Glomerular visceral epithelial cell (primary cell): Measurements from ENCODE around the gene ACACB.
A peak's percentile ranks its signal among the peaks of the same experiment; 100 is the strongest.

ENCODE experiments used
- DNase-seq: peaks from one replicate; pipeline ENCODE4 v3.0.0-alpha.2; 2016; ENCODE audit errors: extremely low spot score

The ACACB gene

DNA sequence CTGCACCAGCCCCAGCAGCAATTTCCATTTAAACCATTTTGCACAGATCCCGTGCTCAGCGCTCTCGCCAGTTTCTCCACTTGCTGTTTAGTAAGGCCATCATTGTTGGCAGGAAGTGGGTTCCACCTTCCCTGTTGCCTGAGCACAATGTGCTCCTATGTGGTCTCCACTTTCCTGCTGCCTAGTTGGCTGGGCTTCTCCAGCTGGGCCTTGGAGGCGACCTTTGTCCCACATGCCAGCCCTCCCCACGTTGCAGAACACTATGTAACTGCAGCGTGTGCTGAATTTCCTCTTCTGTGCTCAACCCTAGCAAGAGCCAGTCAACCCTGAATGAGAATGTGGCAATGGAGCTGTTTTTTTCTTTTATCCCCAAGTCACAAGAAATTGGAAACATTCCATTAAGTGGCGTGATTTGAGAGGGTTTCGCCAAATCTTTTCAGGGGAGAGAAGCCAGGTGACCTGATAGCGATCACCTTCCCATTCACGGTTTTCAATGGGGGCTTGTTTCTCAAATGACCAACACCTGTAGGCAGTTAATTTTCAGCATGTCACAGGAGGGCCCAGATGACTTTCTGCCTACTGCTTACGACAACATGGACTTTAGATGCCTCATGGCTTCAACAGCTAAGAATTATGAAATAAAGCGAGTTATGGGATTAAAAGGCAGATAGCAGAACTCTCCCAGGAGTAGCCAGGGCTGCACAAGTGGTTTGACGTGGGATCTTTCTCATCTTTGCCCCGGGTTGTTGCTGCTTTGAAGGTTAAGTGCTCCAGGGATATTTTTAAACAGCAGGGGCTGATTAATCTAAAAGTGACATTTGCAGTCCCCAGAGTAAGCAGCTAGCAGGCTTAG, at the start of gene ACACB:
Gene ACACB (plus strand): TSS at position 830 of the 853 bp plus-strand sequence. CDS start 22,819 bp downstream, outside the sequence.
- no peak for DNase-seq

DNA sequence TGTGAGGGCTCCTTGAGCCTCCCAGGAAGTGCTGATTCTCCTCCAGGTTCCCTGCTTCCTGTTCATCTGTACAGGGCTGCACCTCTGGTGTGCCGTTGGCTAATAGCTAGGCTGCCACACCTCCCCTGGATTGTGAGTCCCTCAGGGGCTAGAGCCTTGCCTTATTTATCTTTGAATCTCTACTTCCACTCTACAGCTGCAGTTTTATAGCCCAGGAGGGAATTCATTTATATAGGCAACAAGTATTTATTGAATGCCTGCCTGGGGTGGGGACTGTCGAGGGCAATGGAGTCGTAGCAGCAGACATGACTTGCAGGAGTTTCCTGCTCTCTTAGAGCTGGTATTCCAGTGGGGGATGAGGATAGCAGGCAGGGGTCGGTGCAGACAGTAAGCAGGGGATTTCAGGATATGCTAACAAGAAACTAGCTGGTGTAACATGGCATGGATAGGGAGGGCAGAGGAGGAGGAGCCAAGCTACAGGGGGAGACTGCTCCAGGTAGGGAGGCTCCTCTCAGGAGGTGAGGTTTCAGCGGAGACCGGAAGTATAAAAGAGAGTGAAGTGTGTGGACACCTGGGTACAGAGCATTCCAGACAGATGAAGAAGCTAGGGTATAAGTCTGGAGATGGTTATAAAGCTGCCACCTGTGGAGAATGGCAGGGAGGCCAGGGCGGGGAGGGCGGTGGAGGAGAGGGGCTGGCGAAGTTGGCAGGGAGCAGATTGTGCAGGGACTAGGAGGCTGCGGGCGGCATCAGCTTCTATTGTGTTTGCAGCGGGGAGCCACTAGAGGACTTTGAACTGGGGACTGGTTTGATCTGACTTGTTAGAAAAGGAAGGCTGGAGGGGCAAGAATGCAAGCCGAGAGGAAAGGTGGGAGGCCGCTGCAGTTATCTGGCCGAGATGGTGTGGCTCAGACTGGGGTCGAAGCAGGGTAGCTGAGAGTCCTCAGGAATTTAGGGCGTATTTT, 46.8 kb upstream of the ACACB start:
- DNase-seq, result no peak

DNA sequence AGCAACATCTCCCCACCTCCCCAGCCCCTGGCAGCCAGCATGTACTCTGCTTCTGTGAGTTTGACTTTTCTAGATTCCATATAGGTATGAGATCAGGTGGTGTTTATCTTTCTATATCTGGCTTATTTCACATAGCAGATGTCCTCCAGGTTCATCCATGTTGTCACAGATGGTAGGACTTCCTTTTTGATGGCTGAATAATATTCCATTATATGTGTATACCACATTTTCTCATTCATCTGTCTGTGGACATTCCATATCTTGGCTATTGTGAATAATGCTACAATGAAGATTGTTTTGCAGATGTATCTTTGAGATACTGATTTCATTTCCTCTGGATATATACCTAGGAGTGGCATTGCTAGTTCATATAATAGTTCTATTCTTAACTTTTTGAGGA, 41.5 kb upstream of the ACACB start:
- DNase-seq, result no peak

DNA sequence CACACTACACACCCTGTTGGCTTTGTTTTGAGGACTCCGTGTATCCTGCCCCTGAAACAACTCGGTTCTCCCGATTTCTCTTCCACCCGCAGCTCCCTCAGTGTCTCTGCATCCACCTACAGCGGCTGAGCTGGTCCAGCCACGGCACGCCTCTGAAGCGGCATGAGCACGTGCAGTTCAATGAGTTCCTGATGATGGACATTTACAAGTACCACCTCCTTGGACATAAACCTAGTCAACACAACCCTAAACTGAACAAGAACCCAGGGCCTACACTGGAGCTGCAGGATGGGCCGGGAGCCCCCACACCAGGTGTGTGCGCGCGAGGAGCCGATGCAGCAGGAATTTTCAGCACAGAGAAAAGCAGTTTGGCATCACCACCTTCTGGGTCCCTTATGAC, 33.6 kb upstream of the ACACB start:
- no peak for DNase-seq

DNA sequence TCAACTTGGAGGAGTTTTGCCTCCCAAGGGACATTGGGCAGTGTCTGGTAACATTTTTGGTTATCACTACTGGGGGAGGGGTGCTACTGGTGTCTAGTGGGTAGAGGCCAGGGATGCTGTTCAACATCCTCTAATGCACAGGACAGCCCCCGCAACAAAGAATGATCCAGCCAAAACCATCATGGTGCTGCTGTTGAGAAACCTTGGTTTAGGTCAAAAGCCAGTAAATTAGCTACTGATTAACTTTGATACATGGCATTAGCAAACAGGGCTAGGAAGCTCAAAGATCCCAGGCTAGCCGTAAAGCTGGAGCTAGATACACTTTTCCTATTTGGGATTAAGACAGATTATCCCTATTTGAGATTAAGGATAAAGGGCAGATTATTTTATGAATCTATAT, 32.0 kb upstream of the ACACB start:
- DNase-seq, result no peak

DNA sequence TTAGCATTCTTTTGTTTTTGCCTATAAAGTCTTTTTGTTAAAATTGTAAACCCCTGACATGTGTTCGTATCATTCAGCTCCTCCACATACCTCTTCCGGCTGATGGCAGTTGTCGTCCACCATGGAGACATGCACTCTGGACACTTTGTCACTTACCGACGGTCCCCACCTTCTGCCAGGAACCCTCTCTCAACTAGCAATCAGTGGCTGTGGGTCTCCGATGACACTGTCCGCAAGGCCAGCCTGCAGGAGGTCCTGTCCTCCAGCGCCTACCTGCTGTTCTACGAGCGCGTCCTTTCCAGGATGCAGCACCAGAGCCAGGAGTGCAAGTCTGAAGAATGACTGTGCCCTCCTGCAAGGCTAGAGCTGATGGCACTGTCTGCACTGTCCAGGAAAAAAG, 30.8 kb upstream of the ACACB start:
- no peak for DNase-seq

DNA sequence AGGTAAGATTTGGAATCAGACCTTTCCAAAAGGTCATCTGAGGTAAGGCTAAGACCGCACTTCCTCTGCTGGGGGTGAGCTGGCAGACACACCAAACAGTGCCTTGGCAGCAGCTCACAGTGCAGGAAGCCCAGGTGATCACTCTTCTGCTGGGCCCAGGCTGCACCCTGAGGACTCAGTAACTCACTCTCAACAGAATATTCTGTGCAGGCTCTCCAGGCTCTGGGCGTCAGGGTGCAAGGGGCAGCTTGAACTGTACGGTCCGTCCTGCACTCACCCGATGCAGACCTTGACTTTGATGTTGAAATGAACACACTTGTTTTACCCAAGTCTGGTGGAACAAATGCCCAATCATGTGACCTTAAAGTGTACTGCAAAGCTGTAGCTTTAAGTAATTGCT, 29.1 kb upstream of the ACACB start:
- no peak for DNase-seq

DNA sequence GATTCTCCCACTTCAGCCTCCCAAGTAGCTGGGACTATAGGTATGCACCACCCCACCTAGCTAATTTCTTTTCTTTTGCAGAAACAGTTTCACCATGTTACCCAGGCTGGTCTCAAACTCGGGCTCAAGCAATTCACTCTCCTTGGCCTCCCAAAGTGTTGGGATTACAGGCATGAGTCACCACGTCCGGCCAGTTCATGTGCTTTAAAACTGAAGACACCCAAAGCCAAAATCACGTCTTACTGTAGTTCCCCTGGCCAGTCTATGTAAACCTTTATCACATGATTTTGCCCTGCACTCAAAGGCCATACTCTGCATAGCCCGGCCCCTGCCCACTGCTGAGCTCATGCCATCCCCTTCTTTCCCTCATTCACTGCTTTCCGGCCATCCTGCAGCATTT, 27.6 kb upstream of the ACACB start:
- DNase-seq, result no peak

DNA sequence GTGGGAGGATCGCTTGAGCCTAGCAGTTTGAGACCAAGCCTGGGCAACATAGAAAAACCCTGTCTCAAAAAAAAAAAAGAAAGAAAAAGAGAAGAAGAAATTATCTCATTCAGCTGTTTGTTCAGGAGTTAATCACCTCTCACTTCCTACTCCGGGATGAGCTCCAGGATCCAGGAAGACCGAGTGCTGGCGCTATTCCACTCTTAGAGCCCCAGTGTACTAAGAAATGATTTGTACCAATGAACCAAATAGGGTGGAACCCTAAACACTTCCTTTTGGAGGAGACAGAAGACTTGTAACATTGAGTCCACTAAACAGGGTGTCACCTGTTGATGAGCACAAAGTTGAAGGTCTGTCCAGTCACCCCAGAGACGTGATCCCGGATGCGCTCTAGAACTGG, 26.7 kb upstream of the ACACB start:
- DNase-seq, result no peak

DNA sequence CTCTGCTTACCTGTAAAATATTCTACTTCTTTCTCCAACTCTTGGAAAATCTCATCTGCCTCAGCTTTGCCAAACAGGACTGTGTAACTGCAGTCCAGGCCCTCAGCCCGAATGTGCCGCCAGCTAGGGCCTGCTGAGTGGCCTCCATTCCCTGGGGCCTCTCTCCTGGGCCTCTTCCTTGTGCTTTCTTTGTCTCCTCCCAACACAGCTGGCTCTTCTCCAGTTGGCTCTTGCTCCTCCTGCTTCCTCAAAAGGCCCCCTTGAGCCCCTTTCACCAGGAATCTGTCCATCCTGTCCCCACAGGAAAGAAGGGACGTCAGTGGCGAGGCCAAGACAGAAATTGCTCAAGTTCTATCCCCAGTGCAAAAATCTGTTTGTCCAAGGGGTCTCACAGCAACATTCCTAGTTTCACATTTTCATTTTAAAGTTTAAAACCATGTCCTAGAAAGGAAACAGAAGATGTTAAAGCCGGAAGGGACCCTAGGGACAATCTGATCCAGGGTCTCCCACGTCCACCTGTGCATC, 23.8 kb upstream of the ACACB start:
- DNase-seq, result no peak

DNA sequence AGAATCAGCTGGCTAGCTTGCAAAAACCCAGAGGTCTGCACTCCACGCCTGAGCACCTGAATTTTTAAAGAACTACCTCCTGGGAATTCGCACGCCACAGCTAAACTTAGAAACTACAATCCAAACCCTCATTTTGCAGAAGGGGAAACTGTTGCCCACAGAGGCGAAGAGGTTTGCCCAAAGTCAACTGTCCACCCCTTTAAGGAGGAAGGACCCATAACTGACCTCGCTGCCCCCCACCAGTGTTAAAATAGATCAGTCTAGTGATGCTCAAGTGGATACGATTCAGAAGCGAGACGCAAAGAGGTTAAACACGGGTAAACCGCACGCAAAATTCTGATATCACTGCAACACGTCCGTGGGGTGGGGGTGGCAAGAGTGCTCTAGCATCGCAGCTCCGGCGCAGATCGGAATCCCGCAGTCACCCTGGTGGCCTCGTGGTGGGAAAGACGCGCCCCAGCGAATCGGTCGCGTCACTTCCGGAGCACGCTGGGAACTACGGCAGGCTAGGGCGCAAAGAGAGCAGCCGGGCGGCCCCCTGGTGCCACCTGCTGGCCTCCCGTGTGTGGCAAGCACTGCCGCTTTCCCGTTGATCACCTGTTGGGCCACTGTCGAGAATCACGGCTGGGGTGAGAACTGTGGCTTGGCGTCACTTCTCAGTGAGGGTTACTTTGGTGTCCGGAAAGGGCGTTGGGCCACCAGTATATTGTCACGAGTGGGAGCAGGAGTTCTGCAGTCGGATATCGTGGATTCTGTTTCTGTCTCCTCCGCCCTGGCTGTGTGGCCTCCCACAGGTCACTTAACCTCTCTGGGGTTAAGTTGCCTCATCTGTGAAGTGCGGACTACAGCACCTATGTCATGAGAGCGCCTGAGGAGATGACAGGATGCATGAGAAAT, 23.1 kb upstream of the ACACB start, which contains the start of gene ALKBH2:
Gene ALKBH2 (minus strand): TSS at position 451 of the 897 bp plus-strand sequence. CDS start 686 bp downstream, outside the sequence.
- peak; percentile 89 for DNase-seq

DNA sequence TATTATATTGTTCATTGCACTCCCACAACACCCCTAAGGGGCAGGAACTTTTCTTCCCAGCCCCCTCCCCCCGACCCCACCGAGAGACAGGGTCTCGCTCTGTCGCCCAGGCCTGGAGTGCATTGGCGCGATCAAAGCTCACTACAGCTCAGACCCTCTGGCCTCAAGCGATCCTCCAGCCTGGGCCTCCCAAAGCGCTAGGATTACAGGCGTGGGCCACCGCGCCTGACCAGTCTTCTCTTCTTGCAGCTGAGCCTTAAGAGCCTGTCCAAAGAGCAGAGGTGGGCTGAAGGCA, 19.3 kb upstream of the ACACB start:
- no peak for DNase-seq

DNA sequence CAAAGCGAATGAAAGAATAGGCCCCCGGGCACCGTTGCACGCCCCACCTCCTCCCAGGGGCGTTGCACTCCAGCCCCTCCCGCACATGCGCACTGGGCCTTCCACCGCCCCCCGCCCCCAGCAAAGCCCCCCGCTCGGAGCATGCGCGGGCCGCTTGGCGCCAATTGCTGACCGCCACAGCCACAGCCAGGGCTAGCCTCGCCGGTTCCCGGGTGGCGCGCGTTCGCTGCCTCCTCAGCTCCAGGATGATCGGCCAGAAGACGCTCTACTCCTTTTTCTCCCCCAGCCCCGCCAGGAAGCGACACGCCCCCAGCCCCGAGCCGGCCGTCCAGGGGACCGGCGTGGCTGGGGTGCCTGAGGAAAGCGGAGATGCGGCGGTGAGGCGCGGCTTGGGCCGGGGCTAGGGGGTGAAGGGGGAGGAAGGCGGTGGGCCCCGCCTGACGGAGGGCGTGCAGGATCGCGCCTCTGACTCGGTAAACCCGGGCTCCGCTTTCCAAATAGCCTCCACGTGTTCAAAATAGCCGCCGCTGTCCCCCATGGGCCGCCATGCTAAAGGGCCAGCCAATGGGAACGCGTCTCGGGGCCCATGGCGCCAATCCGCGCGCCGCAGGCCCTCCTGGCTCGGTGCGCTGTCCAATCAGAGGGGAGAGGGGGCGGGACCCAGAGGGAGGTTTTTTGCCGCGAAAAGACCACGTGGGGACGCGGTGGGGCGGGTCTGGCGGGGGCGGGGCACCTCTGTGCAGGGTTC, 18.8 kb upstream of the ACACB start, which contains the start of gene UNG:
Gene UNG (plus strand): TSS at position 163 of the 748 bp plus-strand sequence. CDS start 83 bp downstream, at position 246.
- DNase-seq, result peak; percentile 96

DNA sequence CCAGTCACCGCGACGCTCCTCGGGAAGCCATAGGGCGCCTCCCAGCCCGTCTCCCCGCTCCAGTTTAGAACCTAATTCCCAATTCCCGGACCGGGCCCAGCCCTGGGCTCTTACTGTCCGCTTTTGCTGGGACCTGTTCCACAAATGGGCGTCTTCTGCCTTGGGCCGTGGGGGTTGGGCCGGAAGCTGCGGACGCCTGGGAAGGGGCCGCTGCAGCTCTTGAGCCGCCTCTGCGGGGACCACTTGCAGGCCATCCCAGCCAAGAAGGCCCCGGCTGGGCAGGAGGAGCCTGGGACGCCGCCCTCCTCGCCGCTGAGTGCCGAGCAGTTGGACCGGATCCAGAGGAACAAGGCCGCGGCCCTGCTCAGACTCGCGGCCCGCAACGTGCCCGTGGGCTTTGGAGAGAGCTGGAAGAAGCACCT, 18.2 kb upstream of the ACACB start:
- DNase-seq, result peak; percentile 59

DNA sequence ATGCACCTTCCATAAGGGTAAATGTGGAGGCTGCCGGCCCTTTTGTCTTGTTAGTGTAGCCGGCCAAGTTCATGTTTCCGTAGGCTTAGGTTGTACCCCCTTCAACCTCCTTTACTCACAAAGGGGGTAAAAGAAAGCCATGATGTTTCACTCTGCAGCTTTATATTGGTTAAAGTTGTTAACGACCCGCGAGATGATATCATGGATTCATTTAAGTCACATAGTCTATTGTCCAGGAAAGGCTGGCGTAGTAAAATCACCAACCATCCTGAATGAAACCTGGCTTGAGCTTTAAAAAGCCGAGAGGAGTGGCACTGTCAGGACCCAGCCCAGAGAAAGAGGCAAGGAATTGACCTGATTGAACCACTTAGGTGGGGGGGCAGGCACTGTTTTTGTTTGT, 17.7 kb upstream of the ACACB start:
- peak; percentile 4 for DNase-seq

DNA sequence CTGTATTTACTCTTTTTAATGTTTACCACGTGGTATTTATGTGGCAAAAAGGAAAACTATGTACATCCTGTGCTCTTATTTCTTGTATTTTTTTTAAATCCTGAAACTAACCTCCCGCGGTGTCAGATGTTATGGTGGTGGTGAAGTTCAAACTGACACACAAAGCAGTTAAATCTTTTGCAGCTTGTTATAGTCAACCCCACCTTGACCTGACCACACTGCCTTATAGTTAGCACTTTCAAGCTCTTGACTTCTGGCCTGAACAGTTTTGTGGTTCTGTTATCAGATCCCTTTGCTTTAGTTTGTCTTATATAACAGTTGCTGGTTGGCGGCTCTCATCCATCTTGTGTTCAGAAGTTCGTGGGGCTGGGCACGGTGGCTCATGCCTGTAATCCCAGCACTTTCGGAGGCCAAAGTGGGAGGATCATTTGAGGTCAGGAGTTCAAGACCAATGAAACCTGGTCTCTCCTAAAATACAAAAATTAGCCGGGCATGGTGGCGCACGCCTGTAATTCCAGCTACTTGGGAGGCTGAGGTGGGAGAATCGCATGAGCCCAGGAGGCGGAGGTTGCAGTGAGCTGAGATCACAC, 16.9 kb upstream of the ACACB start:
- no peak for DNase-seq

DNA sequence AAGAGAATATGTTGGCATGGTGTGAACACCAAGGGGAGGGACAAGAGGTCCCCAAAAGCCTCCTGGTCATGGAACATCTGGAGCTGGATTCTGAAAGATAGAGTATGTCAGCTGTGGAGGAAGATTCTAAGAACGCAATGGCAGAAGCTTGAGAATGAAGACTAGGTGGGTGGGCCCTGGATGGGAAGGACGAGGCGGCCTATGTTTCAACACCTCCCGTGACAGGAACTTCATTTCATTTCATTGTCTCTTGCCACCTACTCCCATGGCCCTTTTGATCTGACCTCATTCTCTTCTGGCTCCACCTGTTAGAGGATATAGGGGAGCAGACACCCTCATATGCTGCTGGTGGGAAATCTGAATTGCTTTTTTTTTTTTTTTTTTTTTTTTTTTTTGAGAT, 15.6 kb upstream of the ACACB start:
- DNase-seq, result no peak

DNA sequence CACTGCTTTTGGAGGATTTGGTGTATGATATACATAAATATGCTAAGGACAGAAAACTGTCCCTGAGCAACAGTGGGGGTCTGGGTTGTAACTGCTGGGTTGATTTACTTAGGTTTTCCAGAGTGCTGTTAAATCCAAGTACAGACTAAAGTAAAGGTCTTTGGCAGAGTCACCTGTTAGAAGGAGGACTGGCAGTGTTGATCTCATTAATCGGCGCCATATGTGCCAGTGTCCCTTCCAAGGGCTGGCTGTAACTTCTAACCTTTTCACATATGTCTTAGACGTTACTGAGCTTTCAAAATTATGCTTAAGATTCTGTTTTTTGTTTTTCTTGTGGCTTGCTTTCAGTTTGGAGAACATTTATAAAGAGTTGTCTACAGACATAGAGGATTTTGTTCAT, 13.9 kb upstream of the ACACB start:
- no peak for DNase-seq

DNA sequence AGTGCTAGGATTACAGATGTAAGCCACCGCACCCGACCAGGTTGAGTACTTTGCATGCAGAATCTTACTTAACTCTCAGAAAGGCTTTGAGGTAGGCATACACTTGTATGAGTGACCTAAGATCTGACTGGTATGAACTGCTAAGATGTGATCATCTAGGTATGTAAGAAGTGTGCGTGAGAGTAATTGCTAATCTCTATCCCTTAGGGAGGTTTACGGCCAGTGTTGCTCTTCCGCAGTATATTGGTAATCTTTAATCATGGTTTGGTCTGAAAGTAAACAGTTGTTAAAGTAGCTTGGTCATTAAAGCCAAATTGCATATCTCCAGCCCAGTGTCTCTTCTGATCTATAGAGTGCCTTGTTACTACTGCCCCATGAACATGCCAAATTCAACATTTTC, 11.2 kb upstream of the ACACB start:
- no peak for DNase-seq

DNA sequence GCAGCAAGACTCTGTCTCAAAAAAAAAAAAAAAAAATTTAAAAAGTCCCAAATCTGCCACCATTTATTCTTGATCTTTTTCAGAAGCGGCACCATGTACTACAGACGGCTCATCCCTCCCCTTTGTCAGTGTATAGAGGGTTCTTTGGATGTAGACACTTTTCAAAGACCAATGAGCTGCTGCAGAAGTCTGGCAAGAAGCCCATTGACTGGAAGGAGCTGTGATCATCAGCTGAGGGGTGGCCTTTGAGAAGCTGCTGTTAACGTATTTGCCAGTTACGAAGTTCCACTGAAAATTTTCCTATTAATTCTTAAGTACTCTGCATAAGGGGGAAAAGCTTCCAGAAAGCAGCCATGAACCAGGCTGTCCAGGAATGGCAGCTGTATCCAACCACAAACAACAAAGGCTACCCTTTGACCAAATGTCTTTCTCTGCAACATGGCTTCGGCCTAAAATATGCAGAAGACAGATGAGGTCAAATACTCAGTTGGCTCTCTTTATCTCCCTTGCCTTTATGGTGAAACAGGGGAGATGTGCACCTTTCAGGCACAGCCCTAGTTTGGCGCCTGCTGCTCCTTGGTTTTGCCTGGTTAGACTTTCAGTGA, 6.5 kb upstream of the ACACB start:
- DNase-seq, result no peak
